WERI-Rb-1 (cell line): ENCODE results near the gene TCOF1.

ENCODE experiments used
- DNase-seq: peaks from one replicate; pipeline ENCODE4 v3.0.0-alpha.2; 2020
- H3K27ac ChIP-seq: fragments of 250-450 bp; sonication (Bioruptor Pico); 2 replicates; pipeline ENCODE4 v1.5.1; 2020; ENCODE audit warnings: mild to moderate bottlenecking, moderate library complexity
- H3K27me3 ChIP-seq: fragments of 250-450 bp; sonication (Bioruptor Pico); 2 replicates; pipeline ENCODE4 v1.5.1; 2021; ENCODE audit warnings: mild to moderate bottlenecking, low read depth, moderate library complexity; ENCODE audit not compliant: insufficient read depth, severe bottlenecking
- H3K36me3 ChIP-seq: fragments of 250-450 bp; sonication (Bioruptor Pico); 2 replicates; pipeline ENCODE4 v1.5.1; 2020; ENCODE audit warnings: mild to moderate bottlenecking, moderate library complexity
- H3K4me3 ChIP-seq: 2 replicates; pipeline ENCODE4 v1.5.1; 2011; ENCODE audit warnings: low read depth, mild to moderate bottlenecking, control low read depth, low read length
- H3K9me3 ChIP-seq: fragments of 250-450 bp; sonication (Bioruptor Pico); 2 replicates; pipeline ENCODE4 v1.5.1; 2021; ENCODE audit warnings: mild to moderate bottlenecking, moderate library complexity; ENCODE audit not compliant: severe bottlenecking
- CTCF ChIP-seq: IDR thresholded peaks from 2 replicates; pipeline ENCODE4 v1.5.1; 2011; ENCODE audit warnings: low read depth, mild to moderate bottlenecking, control low read depth, inconsistent platforms, low read length

The TCOF1 gene

GRCh38 chr5:150316320-150316719 is 41.2 kb upstream of the TCOF1 start:
- H3K36me3 ChIP-seq, result no peaks in the 10 kb centered on the region
- H3K27me3 ChIP-seq, result no peaks in the 10 kb centered on the region
- no peak for TF ChIP-seq CTCF
- peak overlapping the region; percentile 32; the same call in 1 of the 2 replicates for H3K27ac ChIP-seq
- no peak for DNase-seq
- H3K9me3 ChIP-seq, result no peaks in the 10 kb centered on the region
- H3K4me3 ChIP-seq, result no peak overlapping the region

GRCh38 chr5:150317048-150318003 is 40.2 kb upstream of the TCOF1 start:
- Histone ChIP-seq H3K27ac (peak overlapping the region; percentile 50), H3K27me3 (no peaks in the 10 kb centered on the region), H3K9me3 (no peaks in the 10 kb centered on the region), H3K36me3 (no peaks in the 10 kb centered on the region), H3K4me3 (no peak overlapping the region)
- no peak for TF ChIP-seq CTCF
- no peak for DNase-seq

GRCh38 chr5:150318613-150319483 is 38.6 kb upstream of the TCOF1 start:
- H3K27me3 ChIP-seq, result no peaks in the 10 kb centered on the region
- H3K27ac ChIP-seq, result peak overlapping the region; percentile 50
- DNase-seq, result no peak

GRCh38 chr5:150319484-150319790 is 38.1 kb upstream of the TCOF1 start:
- H3K36me3 ChIP-seq, result no peaks in the 10 kb centered on the region
- H3K9me3 ChIP-seq, result no peaks in the 10 kb centered on the region
- H3K27me3 ChIP-seq, result no peaks in the 10 kb centered on the region
- no peak for TF ChIP-seq CTCF
- H3K4me3 ChIP-seq, result no peak overlapping the region
- H3K27ac ChIP-seq, result peak overlapping the region; percentile 50
- DNase-seq, result no peak

More at GRCh38 chr5:150318613-150319483, 38.6 kb upstream of the TCOF1 start:
- H3K36me3 ChIP-seq, result no peaks in the 10 kb centered on the region
- TF ChIP-seq CTCF, result no peak
- H3K4me3 ChIP-seq, result no peak overlapping the region
- H3K9me3 ChIP-seq, result no peaks in the 10 kb centered on the region

- Histone ChIP-seq H3K4me3 (no peak overlapping the region), H3K27ac (no peak overlapping the region; the same call in 1 of the 2 replicates), H3K36me3 (no peaks in the 10 kb centered on the region), H3K9me3 (no peaks in the 10 kb centered on the region), H3K27me3 (no peaks in the 10 kb centered on the region)
- DNase-seq, result no peak
- no peak for TF ChIP-seq CTCF
These were observed 37.4 kb upstream of the TCOF1 start for GRCh38 chr5:150320044-150320613.
